ENCODE data around the gene PCDH17. TPM values are rescaled to one million over a fixed set of nuclear protein-coding genes. Genes with fewer than 3 reads are reported as not detected.

Gene PCDH17
- total RNA-seq = not detected

DNA sequence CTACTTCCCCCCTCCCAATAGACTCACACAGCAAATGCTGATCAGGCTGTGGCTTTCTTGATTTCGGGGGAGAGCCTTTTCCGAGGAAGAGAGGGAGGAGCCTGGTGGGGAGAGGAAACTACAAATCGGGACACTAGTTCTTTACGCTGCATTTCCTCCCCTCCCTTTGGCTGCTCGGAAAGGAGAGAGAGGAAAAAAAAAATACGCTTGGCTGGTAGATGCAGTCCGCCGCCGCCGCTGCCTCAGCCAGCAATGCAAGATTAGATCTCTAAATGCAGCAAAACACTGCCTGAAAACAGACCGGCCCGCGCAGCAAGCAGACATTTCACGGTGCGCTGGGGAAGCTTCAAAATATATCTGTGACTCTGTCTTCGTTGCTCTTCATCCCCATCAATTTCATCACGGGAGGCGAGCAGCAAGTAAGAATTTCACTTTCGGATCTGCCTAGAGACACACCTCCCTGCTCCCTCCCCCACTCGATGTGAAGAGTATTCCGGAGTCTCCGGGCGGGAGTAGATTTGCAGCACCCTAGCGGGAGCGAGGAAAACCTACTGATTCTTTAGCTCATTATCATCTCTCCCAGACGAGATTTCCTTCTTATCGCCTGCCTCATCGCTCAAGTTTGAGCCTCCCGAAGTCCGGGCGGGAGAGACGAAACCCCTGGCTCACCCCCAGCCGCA is at the start of gene PCDH17:
Gene PCDH17, plus strand, starts transcription at position 149 of the 680 bp plus-strand sequence. CDS start 803 bp downstream, outside the sequence.
- no peak within 1 kb of the TSS for H3K27ac Mint-ChIP-seq
- peaks cover 70% of the 10 kb centered on the region for H3K27me3 Mint-ChIP-seq
- DNase-seq = peak; percentile 24
- peaks cover 14% of the 10 kb centered on the region for H3K36me3 Mint-ChIP-seq (ENCODE audit: low read depth)
- CTCF ChIA-PET = no interaction called here
- intact Hi-C loops (cut with DNase I, micrococcal nuclease) = no loop called here
- peaks cover 44% of the 10 kb centered on the region for H3K4me1 Mint-ChIP-seq
- peak within 1 kb of the TSS; percentile 63 for H3K4me3 Mint-ChIP-seq
- POLR2A ChIA-PET = no interaction called here
- peaks cover 4% of the 10 kb centered on the region for H3K9me3 Mint-ChIP-seq (ENCODE audit: low read depth)
- no peak for ATAC-seq

DNA sequence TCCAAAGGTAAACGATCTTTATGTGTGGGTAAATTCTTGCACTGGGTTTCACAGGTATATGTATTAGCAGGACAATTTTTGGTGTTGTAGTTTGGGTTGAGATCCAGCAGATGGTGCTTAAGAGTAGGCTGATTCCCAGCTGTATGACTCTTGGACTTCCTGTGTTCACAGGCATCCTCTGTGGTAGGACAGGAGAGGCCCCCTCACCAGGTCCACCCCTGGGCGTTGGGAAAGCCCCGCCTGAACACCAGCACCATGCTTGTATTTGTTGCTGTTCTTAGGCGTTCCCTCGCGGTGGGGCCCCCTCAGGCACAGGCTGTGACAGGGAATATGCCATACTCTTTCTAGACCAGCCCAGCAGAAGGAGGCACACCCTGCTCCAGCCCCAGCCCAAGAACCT is 49.5 kb upstream of the PCDH17 start:
- intact Hi-C loops (cut with DNase I, micrococcal nuclease) = no loop called here
- CTCF ChIA-PET = interaction anchor here (0.6 kb wide), 1 partner anchor 246 kb away, joined by 3 read pairs; no protein-coding TSS in a partner anchor
- H3K4me3 Mint-ChIP-seq = no peak overlapping the region
- DNase-seq (no peak), ATAC-seq (no peak)
- POLR2A ChIA-PET = no interaction called here
- peaks cover 8% of the 10 kb centered on the region for H3K9me3 Mint-ChIP-seq (ENCODE audit: low read depth)
- H3K27ac Mint-ChIP-seq = no peak overlapping the region
- H3K36me3 Mint-ChIP-seq (ENCODE audit: low read depth) = no peaks in the 10 kb centered on the region
- no peaks in the 10 kb centered on the region for H3K4me1 Mint-ChIP-seq
- no peaks in the 10 kb centered on the region for H3K27me3 Mint-ChIP-seq

GRCh38 chr13:57583529-57583928 is 48.0 kb upstream of the PCDH17 start:
- no peak for DNase-seq
- CTCF ChIA-PET = no interaction called here
- no peak for ATAC-seq

GRCh38 chr13:57588639-57589038 is 42.9 kb upstream of the PCDH17 start:
- Mint-ChIP-seq H3K4me1 (no peaks in the 10 kb centered on the region), H3K36me3 (ENCODE audit: low read depth) (no peaks in the 10 kb centered on the region), H3K27me3 (no peaks in the 10 kb centered on the region), H3K9me3 (ENCODE audit: low read depth) (peaks cover 3% of the 10 kb centered on the region), H3K27ac (no peak overlapping the region), H3K4me3 (no peak overlapping the region)
- ATAC-seq = no peak
- intact Hi-C loops (cut with DNase I, micrococcal nuclease) = no loop called here
- ChIA-PET POLR2A (no interaction called here), CTCF (no interaction called here)
- no peak for DNase-seq

More at GRCh38 chr13:57583529-57583928, 48.0 kb upstream of the PCDH17 start:
- H3K27ac Mint-ChIP-seq = no peak overlapping the region
- H3K27me3 Mint-ChIP-seq = no peaks in the 10 kb centered on the region
- POLR2A ChIA-PET = no interaction called here
- H3K4me1 Mint-ChIP-seq = no peaks in the 10 kb centered on the region
- H3K9me3 Mint-ChIP-seq (ENCODE audit: low read depth) = peaks cover 8% of the 10 kb centered on the region
- intact Hi-C loops (cut with DNase I, micrococcal nuclease) = no loop called here
- H3K4me3 Mint-ChIP-seq = no peak overlapping the region
- H3K36me3 Mint-ChIP-seq (ENCODE audit: low read depth) = no peaks in the 10 kb centered on the region

- ATAC-seq (no peak), DNase-seq (no peak)
- Mint-ChIP-seq H3K4me3 (no peak overlapping the region), H3K27ac (no peak overlapping the region), H3K9me3 (ENCODE audit: low read depth) (peaks cover 9% of the 10 kb centered on the region), H3K27me3 (no peaks in the 10 kb centered on the region), H3K4me1 (no peaks in the 10 kb centered on the region), H3K36me3 (ENCODE audit: low read depth) (no peaks in the 10 kb centered on the region)
- ChIA-PET POLR2A (no interaction called here), CTCF (no interaction called here)
- intact Hi-C loops (cut with DNase I, micrococcal nuclease) = no loop called here
These were observed 35.8 kb upstream of the PCDH17 start for GRCh38 chr13:57595775-57596174.

DNA sequence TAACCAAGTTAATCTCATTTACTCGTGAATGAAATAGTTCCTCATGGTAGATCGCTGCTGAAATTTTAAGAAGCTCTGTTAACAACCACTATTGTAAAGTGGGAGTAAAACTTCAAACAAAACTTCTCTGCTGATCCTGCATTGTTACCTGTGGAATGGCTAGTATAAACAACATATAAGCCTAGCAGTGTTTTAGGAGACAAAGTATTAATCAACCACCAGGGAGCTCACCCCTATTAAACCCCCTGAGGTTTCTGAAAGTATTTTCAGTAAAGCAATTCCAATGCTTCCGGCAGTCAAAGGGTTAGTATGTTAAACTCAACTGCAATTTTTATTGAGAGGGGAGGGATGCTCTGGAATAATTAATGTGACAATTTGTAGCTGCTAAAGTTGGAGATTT is 30.0 kb upstream of the PCDH17 start:
- POLR2A ChIA-PET = no interaction called here
- no peak overlapping the region for H3K4me3 Mint-ChIP-seq

DNA sequence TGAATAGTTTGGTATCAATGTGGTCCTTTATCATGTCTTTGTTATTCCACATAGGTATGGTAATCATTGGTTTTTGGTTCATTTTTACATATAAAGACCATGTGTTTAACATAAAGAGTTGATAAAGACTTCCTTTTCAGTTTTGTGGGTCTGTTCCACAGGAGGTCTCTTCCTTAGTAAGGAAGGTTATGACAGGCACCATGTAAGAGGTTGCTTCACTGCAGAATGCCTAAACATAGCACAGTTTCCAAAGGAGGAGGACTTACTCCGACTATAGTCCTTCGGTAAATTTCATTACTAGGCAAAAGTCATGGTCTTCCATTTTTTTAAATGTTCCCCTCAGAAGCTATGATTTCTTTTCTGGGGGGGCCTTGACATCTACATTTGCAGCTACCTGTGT is 27.1 kb upstream of the PCDH17 start:
- ATAC-seq (no peak), DNase-seq (no peak)
- no peak overlapping the region for H3K27ac Mint-ChIP-seq
- H3K9me3 Mint-ChIP-seq (ENCODE audit: low read depth) = no peaks in the 10 kb centered on the region
- POLR2A ChIA-PET = no interaction called here
- H3K36me3 Mint-ChIP-seq (ENCODE audit: low read depth) = no peaks in the 10 kb centered on the region
- no peak overlapping the region for H3K4me3 Mint-ChIP-seq
- CTCF ChIA-PET = interaction anchor here (0.6 kb wide), 1 partner anchor 206 kb away, joined by 5 read pairs; no protein-coding TSS in a partner anchor
- H3K27me3 Mint-ChIP-seq = no peaks in the 10 kb centered on the region
- no peaks in the 10 kb centered on the region for H3K4me1 Mint-ChIP-seq
- intact Hi-C loops (cut with DNase I, micrococcal nuclease) = no loop called here

More for the DNA sequence above, 30.0 kb upstream of the PCDH17 start:
- no peaks in the 10 kb centered on the region for H3K4me1 Mint-ChIP-seq
- H3K9me3 Mint-ChIP-seq (ENCODE audit: low read depth) = peaks cover 9% of the 10 kb centered on the region
- H3K27ac Mint-ChIP-seq = no peak overlapping the region
- CTCF ChIA-PET = no interaction called here
- ATAC-seq (no peak), DNase-seq (no peak)
- no peaks in the 10 kb centered on the region for H3K27me3 Mint-ChIP-seq
- no peaks in the 10 kb centered on the region for H3K36me3 Mint-ChIP-seq (ENCODE audit: low read depth)
- intact Hi-C loops (cut with DNase I, micrococcal nuclease) = no loop called here

DNA sequence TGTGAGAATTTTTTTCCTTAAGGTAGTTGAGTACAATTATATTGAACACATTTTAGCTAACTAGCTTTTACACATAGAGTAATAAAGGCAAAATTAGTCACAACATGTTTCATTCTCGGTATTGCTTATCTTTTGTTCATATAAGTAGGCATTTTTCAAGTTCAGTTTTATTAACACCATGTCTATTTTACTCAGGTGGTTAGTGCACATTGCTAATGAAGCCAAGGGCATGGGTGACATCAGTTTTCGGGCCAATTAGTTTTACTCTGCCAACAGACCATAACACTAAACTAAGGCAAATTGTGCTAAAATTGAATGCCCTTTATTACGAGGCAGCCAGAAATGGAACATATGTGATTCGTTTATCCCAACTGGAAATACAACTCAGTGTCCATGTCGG is 19.6 kb upstream of the PCDH17 start:
- no peaks in the 10 kb centered on the region for H3K27me3 Mint-ChIP-seq
- no peak for DNase-seq
- CTCF ChIA-PET = interaction anchor here (1.0 kb wide), 1 partner anchor 16 kb away, joined by 5 read pairs; no protein-coding TSS in a partner anchor
- no peaks in the 10 kb centered on the region for H3K9me3 Mint-ChIP-seq (ENCODE audit: low read depth)
- no peaks in the 10 kb centered on the region for H3K4me1 Mint-ChIP-seq
- intact Hi-C loops (cut with DNase I, micrococcal nuclease) = no loop called here
- H3K4me3 Mint-ChIP-seq = no peak overlapping the region
- ATAC-seq = no peak
- no peak overlapping the region for H3K27ac Mint-ChIP-seq
- POLR2A ChIA-PET = no interaction called here
- H3K36me3 Mint-ChIP-seq (ENCODE audit: low read depth) = no peaks in the 10 kb centered on the region

GRCh38 chr13:57612568-57612967 is 19.0 kb upstream of the PCDH17 start:
- no peaks in the 10 kb centered on the region for H3K27me3 Mint-ChIP-seq
- no peak for ATAC-seq
- no peak overlapping the region for H3K27ac Mint-ChIP-seq
- no peaks in the 10 kb centered on the region for H3K4me1 Mint-ChIP-seq
- intact Hi-C loops (cut with DNase I, micrococcal nuclease) = no loop called here
- DNase-seq = no peak
- no peaks in the 10 kb centered on the region for H3K9me3 Mint-ChIP-seq (ENCODE audit: low read depth)
- H3K4me3 Mint-ChIP-seq = no peak overlapping the region
- CTCF ChIA-PET = no interaction called here
- no peaks in the 10 kb centered on the region for H3K36me3 Mint-ChIP-seq (ENCODE audit: low read depth)
- POLR2A ChIA-PET = no interaction called here

DNA sequence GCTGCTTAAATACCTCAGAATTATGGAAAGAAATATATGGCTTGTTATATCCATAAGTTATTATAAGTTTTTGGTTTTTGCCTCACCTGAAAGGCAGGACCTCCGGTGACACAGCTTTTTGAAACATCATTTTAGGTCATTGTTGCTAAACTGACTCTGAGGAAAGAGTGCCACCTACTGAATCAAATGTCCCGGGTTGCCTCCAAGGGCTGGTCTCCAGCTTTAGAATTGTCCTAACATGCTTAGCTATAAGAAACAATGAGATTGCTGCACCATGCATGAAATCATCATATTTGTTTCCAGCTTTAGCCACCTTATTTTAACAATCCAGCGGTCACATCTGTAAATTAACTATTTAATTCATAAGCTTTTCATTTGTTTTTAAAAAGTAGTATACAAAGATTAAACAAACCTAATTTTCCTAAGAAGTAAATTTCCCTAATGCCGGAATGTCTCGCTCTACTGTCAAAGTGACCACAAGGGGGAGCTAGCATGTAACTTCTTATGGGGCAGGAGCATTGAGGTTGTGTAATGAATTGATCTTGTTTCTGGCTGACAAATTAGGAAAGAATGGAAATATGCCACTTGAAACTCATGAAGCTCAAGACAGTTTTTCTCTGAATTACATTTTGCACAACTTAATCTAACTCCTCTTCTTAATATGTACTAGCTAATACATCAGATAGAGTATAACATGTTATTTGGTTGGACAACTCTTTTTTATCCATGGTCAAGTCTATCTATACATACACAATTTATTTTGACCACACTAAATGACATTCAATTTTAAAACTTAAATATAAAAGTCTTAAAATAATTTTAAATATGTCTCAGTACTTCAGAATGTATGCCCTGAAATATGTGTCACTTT is 6.7 kb upstream of the PCDH17 start:
- Mint-ChIP-seq H3K4me3 (no peak overlapping the region), H3K27me3 (peaks cover 25% of the 10 kb centered on the region), H3K27ac (no peak overlapping the region), H3K36me3 (ENCODE audit: low read depth) (peaks cover 3% of the 10 kb centered on the region), H3K4me1 (peaks cover 13% of the 10 kb centered on the region), H3K9me3 (ENCODE audit: low read depth) (no peaks in the 10 kb centered on the region)
- ATAC-seq (no peak), DNase-seq (peak; percentile 32)
- CTCF ChIA-PET = interaction anchor here (0.5 to 1.8 kb wide), 16 partner anchors 10 to 1694 kb away, joined by 3 to 9 read pairs (median 3); no protein-coding TSS in a partner anchor
- intact Hi-C loops (cut with DNase I, micrococcal nuclease) = loop anchor here (1.0 to 5.0 kb wide), 2 partner anchors 1693 to 1694 kb away; no protein-coding TSS in a partner anchor
- POLR2A ChIA-PET = no interaction called here

- ATAC-seq (no peak), DNase-seq (no peak)
- H3K27ac Mint-ChIP-seq = no peak overlapping the region
- H3K27me3 Mint-ChIP-seq = peaks cover 51% of the 10 kb centered on the region
- intact Hi-C loops (cut with DNase I, micrococcal nuclease) = loop anchor here in 1 of 2 experiments (5.0 kb wide), 1 partner anchor 1690 kb away; no protein-coding TSS in a partner anchor
- ChIA-PET CTCF (interaction anchor here (1.0 to 1.8 kb wide), 3 partner anchors 12 to 19 kb away, joined by 3 to 5 read pairs (median 4); no protein-coding TSS in a partner anchor), POLR2A (no interaction called here)
- H3K4me1 Mint-ChIP-seq = peaks cover 41% of the 10 kb centered on the region
- peaks cover 7% of the 10 kb centered on the region for H3K36me3 Mint-ChIP-seq (ENCODE audit: low read depth)
- H3K9me3 Mint-ChIP-seq (ENCODE audit: low read depth) = no peaks in the 10 kb centered on the region
- no peak overlapping the region for H3K4me3 Mint-ChIP-seq
These were observed 3.9 kb upstream of the PCDH17 start for GRCh38 chr13:57627663-57628062.

All from activated CD4-positive, alpha-beta T cell treated with anti-CD3 and anti-CD28 coated beads for 36 hours (primary cell).